Natural killer cell (primary cell): ENCODE data around the gene CD68. TPM values are rescaled to one million over a fixed set of nuclear protein-coding genes. Genes with fewer than 3 reads are reported as not detected.

ENCODE experiments used
- ATAC-seq, 3 donors: fragments of 150-1000 bp in 2 of 3; fragments of 200-7000 bp in 1 of 3; cut with Tn5 transposase; 1 replicate in 1 of 3; 2 replicates in 2 of 3; pipeline ENCODE4 v1.10.0; 2021; ENCODE audit warnings: mild to moderate bottlenecking in 2 of 3, moderate library complexity in 2 of 3
- DNase-seq, 2 donors: peaks; one replicate each; pipeline versions ENCODE4 v3.0.0 to v3.0.0-alpha.2; 2013 to 2021; ENCODE audit warnings: mixed read lengths in 1 of 2
- H3K27ac ChIP-seq: one replicate; pipeline ENCODE4 v1.5.1; 2013; ENCODE audit warnings: mild to moderate bottlenecking, low read length
- H3K27me3 ChIP-seq: one replicate; pipeline ENCODE4 v1.6.1; 2013; ENCODE audit warnings: low read length; ENCODE audit not compliant: control insufficient read depth, insufficient read depth
- H3K36me3 ChIP-seq: one replicate; pipeline ENCODE4 v1.6.1; 2013; ENCODE audit warnings: low read length; ENCODE audit not compliant: control insufficient read depth, insufficient read depth
- H3K4me1 ChIP-seq: one replicate; pipeline ENCODE4 v1.6.1; 2013; ENCODE audit warnings: low read length; ENCODE audit not compliant: control insufficient read depth, insufficient read depth
- H3K4me3 ChIP-seq: one replicate; pipeline ENCODE4 v1.5.1; 2013; ENCODE audit warnings: low read length
- H3K9me3 ChIP-seq: one replicate; pipeline ENCODE4 v1.6.1; 2013; ENCODE audit warnings: low read length; ENCODE audit not compliant: control insufficient read depth, insufficient read depth
- H3K27ac Mint-ChIP-seq, 2 donors: one replicate each; pipeline ENCODE4 v1.8.0; 2022; ENCODE audit warnings: mild to moderate bottlenecking in 2 of 2, mixed read lengths in 2 of 2, moderate library complexity in 1 of 2
- H3K27me3 Mint-ChIP-seq, 2 donors: one replicate each; pipeline ENCODE4 v1.8.0; 2022; ENCODE audit warnings: low read depth in 2 of 2, mixed read lengths in 2 of 2
- H3K36me3 Mint-ChIP-seq: one replicate; pipeline ENCODE4 v1.8.0; 2022; ENCODE audit warnings: mixed read lengths
- H3K4me1 Mint-ChIP-seq, 2 donors: one replicate each; pipeline ENCODE4 v1.8.0; 2022; ENCODE audit warnings: mixed read lengths in 2 of 2
- H3K4me3 Mint-ChIP-seq: one replicate; pipeline ENCODE4 v1.8.0; 2022; ENCODE audit warnings: mild to moderate bottlenecking, moderate library complexity, mixed read lengths
- H3K9me3 Mint-ChIP-seq, 2 donors: one replicate each; pipeline ENCODE4 v1.8.0; 2022; ENCODE audit warnings: mixed read lengths in 2 of 2
- WGBS: methylation state at CpG from one replicate; pipeline ENCODE4 v1.1.7; 2013; ENCODE audit warnings: missing lambda C conversion rate; ENCODE audit not compliant: insufficient coverage; 5-methylcytosine and 5-hydroxymethylcytosine counted together
- intact Hi-C: fragments of 100-400 bp; cut with micrococcal nuclease; formaldehyde crosslinking; loops from one replicate; pipeline ENCODE4 v1.14.2; 2022
- total RNA-seq, 4 donors: library from RNA; stranded (reverse); fragments of 120-200 nt in 1 of 4; gene quantifications; one replicate each; pipeline versions ENCODE4 v1.2.3 to v1.2.4, GENCODE V29; 2013 to 2022
- TF ChIP-seq, protein P1 (sequence below): fragments of 200-600 bp; IDR thresholded peaks from one replicate; pipeline ENCODE4 v1.8.0; 2022; ENCODE audit warnings: antibody characterized with exemption

CD68 gene
- total RNA-seq, 3 donors from 2014 or later (not counting 1 experiment from before 2014, with no cell fraction given), result 1.4 to 24.7 (median 13.0) TPM

GRCh38 chr17:7629939-7630571, 50.6 kb downstream of the CD68 start, which contains the start of gene SHBG:
Gene SHBG (plus strand): TSS chr17:7630135. CDS start chr17:7630173, 38 bp downstream.
- H3K4me1 Mint-ChIP-seq, result peaks cover 12 to 14% of the 10 kb centered on the region in 2 donors
- no peaks in the 10 kb centered on the region for H3K36me3 Mint-ChIP-seq
- peak within 1 kb of the TSS in 1 of 2 donors; percentile 9 for H3K27ac Mint-ChIP-seq
- WGBS, result 95% methylated on average over 13 of the region's 13 CpGs
- DNase-seq, result no peak
- H3K9me3 Mint-ChIP-seq, result no peaks in the 10 kb centered on the region
- ATAC-seq, result no peak
- Histone ChIP-seq H3K36me3 (peaks cover 2% of the 10 kb centered on the region), H3K9me3 (no peaks in the 10 kb centered on the region), H3K4me1 (peaks cover 17% of the 10 kb centered on the region), H3K27me3 (no peaks in the 10 kb centered on the region), H3K4me3 (no peak within 1 kb of the TSS), H3K27ac (no peak within 1 kb of the TSS)
- H3K27me3 Mint-ChIP-seq, result no peaks in the 10 kb centered on the region
- TF ChIP-seq, protein P1, sequence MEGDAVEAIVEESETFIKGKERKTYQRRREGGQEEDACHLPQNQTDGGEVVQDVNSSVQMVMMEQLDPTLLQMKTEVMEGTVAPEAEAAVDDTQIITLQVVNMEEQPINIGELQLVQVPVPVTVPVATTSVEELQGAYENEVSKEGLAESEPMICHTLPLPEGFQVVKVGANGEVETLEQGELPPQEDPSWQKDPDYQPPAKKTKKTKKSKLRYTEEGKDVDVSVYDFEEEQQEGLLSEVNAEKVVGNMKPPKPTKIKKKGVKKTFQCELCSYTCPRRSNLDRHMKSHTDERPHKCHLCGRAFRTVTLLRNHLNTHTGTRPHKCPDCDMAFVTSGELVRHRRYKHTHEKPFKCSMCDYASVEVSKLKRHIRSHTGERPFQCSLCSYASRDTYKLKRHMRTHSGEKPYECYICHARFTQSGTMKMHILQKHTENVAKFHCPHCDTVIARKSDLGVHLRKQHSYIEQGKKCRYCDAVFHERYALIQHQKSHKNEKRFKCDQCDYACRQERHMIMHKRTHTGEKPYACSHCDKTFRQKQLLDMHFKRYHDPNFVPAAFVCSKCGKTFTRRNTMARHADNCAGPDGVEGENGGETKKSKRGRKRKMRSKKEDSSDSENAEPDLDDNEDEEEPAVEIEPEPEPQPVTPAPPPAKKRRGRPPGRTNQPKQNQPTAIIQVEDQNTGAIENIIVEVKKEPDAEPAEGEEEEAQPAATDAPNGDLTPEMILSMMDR, result no peak
- no peak within 1 kb of the TSS for H3K4me3 Mint-ChIP-seq
- intact Hi-C loops, result no loop called here

Other genes with a start within 250 kb of the CD68 start
- gene ACAP1, start 243.1 kb upstream of the CD68 start, total RNA-seq, result 100 to 1,000 TPM; 526 to 590 (median 540) TPM
- gene KCTD11, start 227.5 kb upstream of the CD68 start, total RNA-seq, result 1 to 10 TPM; 5.6 to 9.7 (median 8.3) TPM
- gene TMEM95, start 224.5 kb upstream of the CD68 start, total RNA-seq, result not detected
- gene TNK1, start 198.5 kb upstream of the CD68 start, total RNA-seq, result 1 to 10 TPM in 1 of 3 donors, under 1 TPM in 2; 0.18 to 1.7 (median 0.73) TPM
- gene PLSCR3, start 185.1 kb upstream of the CD68 start, total RNA-seq, result 10 to 100 TPM; 38.2 to 57.8 (median 47.0) TPM
- gene TMEM256, start 175.5 kb upstream of the CD68 start, total RNA-seq, result 10 to 100 TPM; 31.8 to 35.9 (median 34.2) TPM
- gene NLGN2, start 171.8 kb upstream of the CD68 start, total RNA-seq, result 1 to 10 TPM; 2.8 to 3.4 (median 3.1) TPM
- not detected for gene SPEM1, start 159.3 kb upstream of the CD68 start, total RNA-seq
- gene SPEM2, start 154.0 kb upstream of the CD68 start, total RNA-seq, result not detected
- not detected for gene SPEM3, start 150.8 kb upstream of the CD68 start, total RNA-seq
- 1 to 10 TPM; 5.1 to 8.6 (median 7.0) TPM for gene TMEM102, start 144.2 kb upstream of the CD68 start, total RNA-seq
- 1 to 10 TPM; 1.2 to 4.2 (median 1.9) TPM for gene FGF11, start 140.1 kb upstream of the CD68 start, total RNA-seq
- 10 to 100 TPM in 2 of 3 donors, 1 to 10 TPM in 1; 9.8 to 10.4 (median 10.2) TPM for gene CHRNB1, start 134.6 kb upstream of the CD68 start, total RNA-seq
- 10 to 100 TPM; 64.0 to 72.5 (median 68.4) TPM for gene ZBTB4, start 100.0 kb upstream of the CD68 start, total RNA-seq
- not detected for gene SLC35G6, start 98.2 kb upstream of the CD68 start, total RNA-seq
- gene POLR2A, start 95.3 kb upstream of the CD68 start, total RNA-seq, result 100 to 1,000 TPM; 515 to 879 (median 524) TPM
- 10 to 100 TPM; 49.1 to 62.6 (median 60.3) TPM for gene TNFSF12, start 30.6 kb upstream of the CD68 start, total RNA-seq
- 10 to 100 TPM in 1 of 3 donors, 1 to 10 TPM in 2; 2.7 to 11.1 (median 2.7) TPM for gene TNFSF13, start 20.9 kb upstream of the CD68 start, total RNA-seq
- 10 to 100 TPM; 36.9 to 42.3 (median 39.1) TPM for gene SENP3, start 17.7 kb upstream of the CD68 start, total RNA-seq
- gene MPDU1, start 4.2 kb downstream of the CD68 start, total RNA-seq, result 10 to 100 TPM; 26.3 to 29.2 (median 27.1) TPM
- gene SOX15, start 10.5 kb downstream of the CD68 start, total RNA-seq, result under 1 TPM in 1 of 3 donors, not detected in 2; 0.27 TPM
- gene FXR2, start 35.3 kb downstream of the CD68 start, total RNA-seq, result 10 to 100 TPM; 23.7 to 40.2 (median 29.5) TPM
- 10 to 100 TPM; 63.0 to 71.6 (median 70.1) TPM for gene SAT2, start 48.2 kb downstream of the CD68 start, total RNA-seq
- not detected for gene SHBG, start 50.5 kb downstream of the CD68 start, total RNA-seq
- gene ATP1B2, start 71.3 kb downstream of the CD68 start, total RNA-seq, result under 1 TPM in 2 of 3 donors, not detected in 1; 0.18 to 0.19 TPM
- gene TP53, start 107.9 kb downstream of the CD68 start, total RNA-seq, result 10 to 100 TPM; 56.5 to 65.5 (median 62.0) TPM
- 10 to 100 TPM in 2 of 3 donors, 1 to 10 TPM in 1; 9.9 to 12.8 (median 12.0) TPM for gene WRAP53, start 108.8 kb downstream of the CD68 start, total RNA-seq
- gene EFNB3, start 125.6 kb downstream of the CD68 start, total RNA-seq, result not detected
- under 1 TPM in 2 of 3 donors, not detected in 1; 0.05 to 0.07 TPM for gene DNAH2, start 138.1 kb downstream of the CD68 start, total RNA-seq